ENCODE data around the gene CTNNBIP1.

The CTNNBIP1 gene

DNA sequence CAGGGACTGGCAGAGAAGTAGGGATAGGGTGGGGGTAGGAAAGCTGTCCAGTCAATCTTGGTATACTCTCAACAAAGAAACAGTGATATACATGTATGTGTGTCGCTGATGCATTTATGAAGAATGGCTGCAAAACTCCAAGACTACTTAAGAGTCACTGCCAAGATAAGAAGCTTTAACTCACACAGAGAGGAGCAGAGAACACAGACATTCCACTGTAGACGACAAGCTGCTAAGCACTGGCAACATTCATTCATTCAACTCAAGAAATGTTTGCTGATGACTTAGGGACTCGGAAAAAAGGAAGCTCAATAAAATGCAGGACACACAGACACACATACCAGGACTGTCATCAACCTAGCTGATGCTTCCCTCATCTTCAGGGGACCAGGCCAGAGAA lies 5.5 kb downstream of the CTNNBIP1 start:
- no peak for DNase-seq (ENCODE audit: low read depth in 2 of 2)

DNA sequence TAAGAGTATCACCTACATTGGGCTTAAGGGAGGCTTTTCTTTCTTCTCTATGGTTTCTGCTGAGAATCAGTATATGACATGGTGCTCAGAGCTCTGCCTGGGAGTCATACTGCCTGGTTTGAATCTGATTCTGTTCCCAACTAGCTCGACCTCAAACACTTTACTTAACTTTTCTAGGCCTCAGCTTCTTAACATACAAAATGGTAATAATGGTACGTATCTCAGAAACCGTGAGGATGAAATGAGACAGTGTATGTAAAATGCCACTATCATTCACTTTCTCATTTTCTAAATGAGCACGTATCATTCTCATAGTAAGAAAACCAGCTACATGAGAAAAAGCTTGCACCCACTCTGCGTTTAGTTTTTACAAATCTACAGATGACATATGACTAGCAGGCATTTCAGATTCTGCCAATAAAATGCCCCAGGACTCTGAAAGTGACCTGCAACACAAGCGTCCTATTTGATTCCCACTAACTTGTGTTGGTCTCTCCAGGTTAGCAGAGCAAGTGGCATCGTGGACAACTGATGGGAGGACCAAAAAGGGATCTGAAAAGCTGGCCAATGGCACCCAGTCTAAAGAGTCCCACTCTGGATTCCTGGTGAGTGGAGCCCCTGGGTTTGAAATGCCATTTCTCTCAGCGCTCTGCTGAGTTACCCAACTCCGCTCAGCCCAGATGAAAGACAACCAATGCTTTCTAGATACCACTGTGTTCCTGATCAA lies 6.1 kb downstream of the CTNNBIP1 start:
- no peak for DNase-seq (ENCODE audit: low read depth in 2 of 2)

DNA sequence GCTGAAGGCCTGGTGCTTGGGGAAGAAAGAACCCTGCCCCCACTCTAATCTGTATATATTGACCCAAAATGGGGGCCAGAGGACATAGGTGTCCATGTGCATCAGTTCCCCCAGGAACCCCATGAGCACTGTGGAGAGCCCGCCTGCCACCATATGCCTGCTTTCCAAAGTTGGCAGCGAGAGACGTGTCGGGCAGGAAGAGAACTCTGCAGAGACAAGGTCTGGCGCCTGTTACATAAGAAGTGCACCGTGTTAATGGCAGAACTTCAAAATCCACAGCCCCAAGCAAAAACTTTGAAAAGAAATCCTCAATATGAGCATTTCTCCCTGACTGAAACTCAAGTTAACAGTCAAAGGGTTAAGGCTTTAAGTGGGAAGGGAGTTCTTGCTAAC lies 8.0 kb downstream of the CTNNBIP1 start:
- DNase-seq (ENCODE audit: low read depth in 2 of 2), result no peak

DNA sequence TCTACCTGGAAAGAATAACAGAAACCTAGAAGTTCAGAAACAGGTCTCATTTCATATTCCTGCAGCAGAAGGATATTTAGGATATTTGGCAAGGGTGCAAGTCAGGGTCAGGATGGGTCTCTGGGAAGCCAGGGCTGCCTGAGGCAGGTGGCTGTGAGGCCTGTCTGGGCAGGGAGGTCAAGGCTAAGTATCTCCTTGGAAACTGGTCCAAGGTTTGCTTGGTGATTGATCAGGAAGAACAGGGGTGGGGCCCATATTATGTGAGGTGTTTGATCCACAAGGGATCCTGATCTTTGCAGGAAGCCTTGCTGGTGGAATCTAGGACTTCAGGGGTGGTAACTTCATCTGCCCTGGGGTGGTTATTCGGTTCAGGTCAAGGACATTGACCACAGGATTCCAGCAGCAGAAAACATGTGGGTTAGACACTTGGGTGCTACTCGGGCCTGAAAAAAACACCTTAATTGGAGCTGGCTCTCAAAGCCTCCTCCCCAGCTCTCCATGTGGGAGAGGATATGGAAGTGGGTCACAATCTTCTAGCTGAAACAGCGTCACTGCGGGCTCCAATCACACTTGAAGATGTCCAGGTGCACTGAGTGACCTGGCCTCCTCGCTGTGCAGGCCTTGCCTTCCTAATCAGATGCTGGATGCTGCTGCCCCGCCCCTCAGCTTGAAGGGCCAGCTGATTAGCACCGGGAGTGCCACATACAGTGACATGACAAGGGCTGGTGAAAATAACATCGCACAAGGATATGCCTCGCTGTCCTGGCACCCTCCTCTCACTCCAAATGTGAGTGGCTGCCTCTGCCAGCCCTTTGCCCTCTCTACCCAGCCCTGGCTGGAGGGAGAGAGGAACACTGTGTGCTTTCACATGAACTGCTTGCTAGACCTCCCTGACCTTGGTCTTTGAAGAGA lies 8.7 kb downstream of the CTNNBIP1 start:
- no peak for DNase-seq (ENCODE audit: low read depth in 2 of 2)

DNA sequence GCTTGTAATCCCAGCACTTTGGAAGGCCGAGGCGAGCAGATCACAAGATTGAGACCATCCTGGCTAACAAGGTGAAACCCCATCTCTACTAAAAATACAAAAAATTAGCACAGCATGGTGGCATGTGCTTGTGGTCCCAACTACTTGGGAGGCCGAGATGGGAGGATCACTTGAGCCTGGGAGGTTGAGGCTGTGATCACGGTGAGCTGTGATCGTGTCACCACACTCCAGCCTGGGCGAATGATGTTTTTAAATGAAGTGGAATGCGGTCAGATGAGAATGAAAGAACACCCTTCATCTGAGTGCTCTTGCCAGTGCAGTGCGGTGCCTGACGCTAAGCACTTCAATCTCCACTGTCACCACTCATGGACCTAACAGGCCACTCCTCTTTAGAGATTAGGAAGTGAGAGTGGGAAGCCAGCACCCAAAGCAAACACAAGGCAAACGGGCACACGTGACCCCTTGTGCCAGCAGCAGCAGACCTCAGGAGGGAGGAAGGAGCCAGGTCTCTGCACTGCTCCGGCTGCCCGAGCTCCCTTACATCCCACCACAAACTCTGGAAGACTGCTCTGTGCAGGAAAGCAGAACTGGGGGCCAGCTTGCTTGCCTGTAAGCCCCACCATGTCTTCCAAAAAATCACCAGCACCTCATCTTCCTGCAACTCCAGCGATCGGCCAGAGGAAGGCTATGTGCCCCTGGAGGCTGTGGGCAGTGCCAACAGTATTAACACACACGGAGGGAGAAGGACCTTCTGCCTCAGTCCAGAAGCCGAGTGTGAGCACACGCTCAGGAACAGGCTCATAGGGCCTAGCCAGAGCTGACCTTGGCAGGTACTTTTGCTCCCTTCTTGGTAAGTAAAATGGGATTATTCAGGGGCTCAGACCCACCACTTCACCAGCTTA lies 9.7 kb downstream of the CTNNBIP1 start:
- no peak for DNase-seq (ENCODE audit: low read depth in 2 of 2)

DNA sequence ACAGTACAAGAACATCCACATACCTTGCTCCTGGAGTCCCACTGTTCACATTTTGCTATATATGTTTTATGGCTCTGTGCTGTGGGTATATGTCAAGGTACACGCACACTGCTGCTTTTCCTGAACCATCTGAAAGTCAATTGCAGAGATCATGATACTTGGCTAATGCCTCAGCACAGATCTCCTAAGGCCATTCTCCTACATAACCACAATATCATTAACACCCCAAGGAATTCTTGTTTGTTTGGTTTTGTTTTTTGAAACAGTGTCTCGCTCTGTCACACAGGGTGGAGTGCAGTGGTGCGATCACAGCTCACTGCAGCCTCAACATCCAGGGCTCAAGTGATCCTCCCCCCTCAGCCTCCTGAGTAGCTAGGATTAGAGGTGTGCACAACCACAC lies 16.0 kb downstream of the CTNNBIP1 start:
- DNase-seq (ENCODE audit: low read depth in 2 of 2), result no peak

DNA sequence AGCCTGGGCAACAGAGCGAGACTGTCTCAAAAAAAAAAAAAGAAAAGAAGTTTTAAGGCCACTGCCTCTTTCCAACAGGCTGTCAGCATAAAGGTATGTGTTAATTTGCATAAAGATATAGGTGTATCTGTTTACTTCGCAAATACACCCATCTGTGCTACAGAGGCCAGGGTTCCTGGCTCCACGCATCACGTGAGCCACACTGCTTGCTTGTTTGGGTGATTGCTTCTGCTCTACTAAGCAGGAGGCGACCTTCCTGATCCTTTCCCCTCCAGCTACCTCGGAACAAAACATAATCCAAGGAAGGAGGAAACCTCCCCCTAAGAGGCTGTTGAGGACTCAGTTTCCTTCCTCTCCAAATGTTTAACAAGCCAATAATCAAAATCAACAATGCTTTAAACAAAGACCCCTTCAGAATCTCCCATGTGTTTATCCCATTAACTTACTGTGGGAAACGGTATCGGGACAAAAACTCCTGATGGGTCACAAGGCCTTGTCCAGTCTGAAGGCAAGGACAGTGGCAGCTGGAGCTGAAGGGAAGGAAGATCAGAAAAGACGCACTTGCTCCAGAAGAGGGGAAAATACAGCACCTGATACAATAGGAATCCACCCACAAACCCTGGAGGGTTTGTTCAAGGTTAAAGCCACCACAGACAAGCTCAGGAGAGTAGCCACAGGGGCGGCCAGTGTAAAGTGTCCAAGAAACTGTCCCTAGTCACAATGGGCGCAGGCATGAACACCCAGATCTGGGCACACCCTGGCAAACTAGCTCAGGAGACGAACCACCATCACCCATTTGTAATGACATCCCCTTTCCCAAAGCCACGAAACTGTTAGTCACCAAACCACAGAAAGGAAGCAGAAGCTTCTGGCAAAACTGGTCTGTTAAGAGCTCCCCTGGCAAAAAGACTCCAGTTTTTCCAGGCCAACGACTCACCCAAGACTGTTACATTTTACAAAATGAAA lies 17.2 kb downstream of the CTNNBIP1 start:
- DNase-seq (ENCODE audit: low read depth in 2 of 2), result no peak

DNA sequence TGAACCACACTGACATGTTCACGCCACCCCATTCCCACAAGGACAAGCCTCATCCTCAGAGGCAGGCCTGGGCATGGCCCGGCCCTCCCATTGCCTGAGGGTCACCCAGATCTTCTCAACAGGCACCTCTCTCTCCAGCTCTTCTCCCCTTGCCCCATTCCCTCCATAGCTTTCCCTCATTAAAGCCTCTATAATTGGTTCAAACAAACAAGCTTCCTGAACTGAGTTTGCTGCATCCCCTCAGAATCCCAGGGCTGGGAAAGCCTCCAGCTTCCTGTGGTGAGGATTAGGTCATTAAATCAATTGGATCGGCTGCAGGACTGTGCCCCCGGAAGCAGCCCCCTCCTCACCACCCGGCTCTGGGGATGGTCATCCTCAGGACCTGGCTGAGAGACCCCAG lies 18.9 kb downstream of the CTNNBIP1 start:
- DNase-seq (ENCODE audit: low read depth in 2 of 2), result no peak

DNA sequence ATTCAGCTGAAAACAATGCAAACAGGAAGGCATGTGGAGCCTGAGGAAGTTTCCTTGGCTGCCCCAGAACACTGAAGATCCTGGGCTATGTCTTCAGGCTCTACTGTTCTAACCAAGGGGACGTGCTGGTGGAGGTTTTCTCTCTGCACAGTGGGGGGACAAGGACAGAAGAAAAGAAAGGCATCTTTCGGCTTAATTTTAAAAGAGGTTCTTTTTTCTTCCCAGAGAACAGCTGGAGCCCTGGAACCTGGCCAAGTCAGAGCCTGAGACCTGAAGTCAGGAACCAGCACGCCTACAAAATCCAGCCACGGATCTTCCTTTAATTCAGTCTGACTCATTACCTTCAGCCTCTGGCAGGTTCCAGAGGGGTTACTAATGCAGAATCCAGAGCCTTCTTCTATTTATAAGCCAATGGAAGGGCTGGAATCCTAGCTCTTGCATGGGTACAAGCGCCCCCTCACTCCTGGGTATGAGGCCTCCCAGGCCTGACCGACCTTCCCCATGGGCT lies 19.8 kb downstream of the CTNNBIP1 start:
- no peak for DNase-seq (ENCODE audit: low read depth in 2 of 2)

DNA sequence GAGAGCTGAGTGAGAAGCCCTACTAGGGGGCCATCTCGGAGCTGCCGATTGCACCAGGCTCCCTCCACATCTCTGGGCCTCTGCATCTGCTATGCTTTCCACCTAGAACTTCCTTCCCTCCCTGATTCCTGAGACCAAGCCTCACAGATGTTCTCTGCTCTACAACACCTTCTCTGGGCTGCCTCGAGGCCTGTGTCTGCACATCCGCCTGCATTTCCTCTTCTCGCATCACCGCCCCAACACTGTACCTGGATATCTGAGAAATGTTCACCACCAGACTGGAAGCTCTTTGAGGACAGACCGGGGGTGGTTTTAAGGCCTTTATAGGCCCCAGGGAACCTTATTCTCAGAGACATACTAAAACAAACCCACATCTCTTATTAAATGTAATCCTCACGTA lies 20.7 kb downstream of the CTNNBIP1 start:
- no peak for DNase-seq (ENCODE audit: low read depth in 2 of 2)

DNA sequence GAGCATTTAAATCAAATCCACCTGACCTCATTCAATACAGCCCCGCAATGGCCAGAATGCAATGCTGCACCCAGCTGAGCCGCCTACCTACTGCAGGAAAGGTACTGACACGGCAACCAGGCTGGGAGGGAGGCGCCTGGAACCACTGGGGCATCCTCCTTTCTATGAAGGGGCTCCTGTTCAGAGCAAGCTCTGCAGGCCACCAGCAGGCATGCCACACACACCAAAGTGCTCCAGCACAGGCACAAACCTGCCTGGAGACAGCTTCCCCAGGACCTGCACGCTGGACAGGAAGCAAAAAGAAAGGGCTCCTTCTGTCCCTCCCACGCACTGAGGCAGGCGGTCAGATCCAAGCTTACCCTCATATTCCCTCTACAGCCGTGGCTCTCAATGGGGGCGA lies 21.2 kb downstream of the CTNNBIP1 start:
- no peak for DNase-seq (ENCODE audit: low read depth in 2 of 2)

DNA sequence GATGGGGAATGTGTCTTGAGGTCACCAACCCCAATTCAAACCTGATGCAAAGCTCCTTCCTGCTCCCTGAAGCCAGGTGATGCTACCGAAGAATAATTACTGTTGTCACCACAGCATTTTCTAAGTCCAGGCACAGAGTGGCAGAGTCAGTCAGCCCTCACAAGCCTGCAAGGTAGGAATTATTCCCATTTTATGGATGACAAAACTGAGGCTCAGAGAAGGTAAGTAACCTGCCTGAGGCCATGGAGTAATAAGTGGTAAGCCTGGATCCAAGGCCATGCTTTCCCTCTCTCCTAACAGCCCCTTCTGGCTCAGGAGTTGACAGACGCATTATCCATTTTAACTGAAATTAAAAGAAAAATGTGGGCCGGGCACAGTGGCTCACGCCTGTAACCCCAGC lies 23.0 kb downstream of the CTNNBIP1 start:
- DNase-seq (ENCODE audit: low read depth in 2 of 2), result no peak

DNA sequence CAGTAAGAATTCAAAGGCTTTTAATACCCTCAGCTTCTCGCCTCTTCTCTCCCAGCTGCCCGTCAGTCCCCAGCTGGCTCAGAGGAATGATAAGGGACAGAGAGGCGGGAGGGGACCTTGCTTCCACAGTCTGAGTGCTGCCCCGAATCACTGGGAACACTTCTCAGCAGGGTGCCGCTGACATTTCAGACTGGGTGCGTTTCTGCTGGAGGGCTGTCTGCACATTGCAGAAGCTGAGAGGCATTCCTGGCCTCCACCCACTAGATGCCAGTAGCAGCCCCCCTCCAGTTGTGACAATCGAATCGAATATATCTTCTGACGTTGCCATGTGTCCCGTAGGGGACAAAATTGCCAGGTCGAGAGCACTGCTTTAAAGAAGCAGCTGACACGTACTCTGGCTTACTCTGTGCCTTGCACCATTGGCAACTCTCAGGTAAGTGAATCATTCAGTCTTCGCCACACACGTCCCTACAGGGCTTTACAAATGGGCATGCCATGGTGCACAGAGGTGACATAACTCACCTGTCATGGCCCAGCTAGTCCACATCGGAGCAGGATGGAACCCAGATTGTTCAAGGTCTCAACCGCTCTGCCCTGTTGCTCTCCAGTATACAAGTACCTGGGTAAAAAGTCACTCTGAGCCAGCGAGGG lies 23.9 kb downstream of the CTNNBIP1 start:
- no peak for DNase-seq (ENCODE audit: low read depth in 2 of 2)

DNA sequence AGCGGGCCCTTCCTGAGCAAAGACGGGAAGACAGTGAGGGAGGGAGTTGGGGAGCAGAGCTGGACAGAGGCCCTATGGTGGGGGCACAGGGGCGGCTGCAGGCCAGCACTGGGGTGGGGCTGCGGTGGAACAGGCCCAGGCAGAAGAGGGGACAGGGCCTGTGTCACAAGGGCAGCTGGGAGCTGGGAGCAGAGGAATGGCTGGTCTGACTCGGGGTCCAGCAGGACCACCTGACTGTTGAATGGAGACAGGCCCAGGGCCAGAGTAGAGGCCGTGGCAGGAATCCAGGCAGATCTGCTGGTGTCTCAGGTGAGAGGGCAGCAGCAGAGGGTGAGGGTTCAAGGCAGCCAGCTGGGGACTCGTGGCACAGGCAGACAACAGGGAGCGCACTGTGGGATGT lies 25.3 kb downstream of the CTNNBIP1 start:
- DNase-seq (ENCODE audit: low read depth in 2 of 2), result no peak

DNA sequence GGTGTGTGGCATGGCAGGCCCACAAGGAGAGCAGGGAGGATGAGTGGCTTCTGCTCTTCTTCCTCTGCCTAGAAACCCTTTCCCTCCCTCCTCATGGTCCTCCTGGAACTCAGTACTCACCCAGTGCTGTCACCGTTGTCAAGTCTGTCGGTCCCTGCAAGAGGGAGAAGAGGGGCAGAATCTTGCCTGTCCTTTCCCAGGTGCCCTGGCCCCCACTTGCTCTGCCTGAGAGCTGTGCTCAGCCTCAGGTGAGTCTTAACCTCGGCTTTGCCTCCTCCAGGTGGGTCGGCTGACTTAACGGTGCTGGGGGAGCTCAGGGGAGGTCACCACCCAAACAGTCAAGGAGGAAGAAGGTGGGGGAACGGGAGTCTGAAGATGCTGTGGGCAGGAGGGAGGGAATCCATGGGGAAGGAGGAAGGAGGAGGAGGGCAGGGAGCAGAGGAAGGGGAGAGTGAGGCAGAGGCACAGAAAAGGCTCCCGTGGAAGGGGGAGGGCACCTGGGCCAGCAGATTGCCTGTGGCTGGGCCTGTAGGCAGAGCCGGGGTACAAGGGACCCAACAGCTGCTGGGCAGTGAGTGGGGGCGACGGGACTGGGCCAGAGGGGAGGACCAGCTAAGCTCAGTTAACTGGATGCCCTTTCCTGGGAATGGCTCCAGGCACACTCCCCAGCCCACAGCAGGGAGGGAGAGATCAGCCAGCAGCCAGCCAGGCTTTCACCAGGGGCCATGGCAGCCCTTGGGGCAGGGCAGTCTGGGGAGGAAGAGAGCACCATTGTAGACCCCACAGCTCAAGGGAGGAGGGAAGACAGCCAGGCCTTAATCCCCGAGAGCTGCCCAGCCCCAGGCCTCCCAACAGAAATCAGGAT lies 26.3 kb downstream of the CTNNBIP1 start:
- no peak for DNase-seq (ENCODE audit: low read depth in 2 of 2)

DNA sequence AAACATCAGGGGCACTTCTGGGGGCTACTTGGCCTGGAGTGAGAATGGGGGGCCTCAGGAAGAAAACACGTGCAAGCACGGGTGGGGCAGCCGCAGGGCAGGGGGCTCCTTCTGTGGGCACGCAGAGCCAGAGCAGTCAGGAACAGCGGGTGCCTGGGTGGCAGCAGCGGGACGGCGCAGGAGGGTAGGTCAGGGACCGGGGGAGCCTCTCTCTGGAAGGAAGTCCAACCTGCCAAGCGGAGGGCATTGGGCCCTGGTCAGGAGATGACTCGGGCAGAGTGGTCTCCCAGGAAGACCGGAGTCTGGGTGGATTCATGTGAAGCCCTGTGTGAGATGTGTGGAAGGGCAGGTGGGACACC lies 27.1 kb downstream of the CTNNBIP1 start:
- DNase-seq (ENCODE audit: low read depth in 2 of 2), result no peak

DNA sequence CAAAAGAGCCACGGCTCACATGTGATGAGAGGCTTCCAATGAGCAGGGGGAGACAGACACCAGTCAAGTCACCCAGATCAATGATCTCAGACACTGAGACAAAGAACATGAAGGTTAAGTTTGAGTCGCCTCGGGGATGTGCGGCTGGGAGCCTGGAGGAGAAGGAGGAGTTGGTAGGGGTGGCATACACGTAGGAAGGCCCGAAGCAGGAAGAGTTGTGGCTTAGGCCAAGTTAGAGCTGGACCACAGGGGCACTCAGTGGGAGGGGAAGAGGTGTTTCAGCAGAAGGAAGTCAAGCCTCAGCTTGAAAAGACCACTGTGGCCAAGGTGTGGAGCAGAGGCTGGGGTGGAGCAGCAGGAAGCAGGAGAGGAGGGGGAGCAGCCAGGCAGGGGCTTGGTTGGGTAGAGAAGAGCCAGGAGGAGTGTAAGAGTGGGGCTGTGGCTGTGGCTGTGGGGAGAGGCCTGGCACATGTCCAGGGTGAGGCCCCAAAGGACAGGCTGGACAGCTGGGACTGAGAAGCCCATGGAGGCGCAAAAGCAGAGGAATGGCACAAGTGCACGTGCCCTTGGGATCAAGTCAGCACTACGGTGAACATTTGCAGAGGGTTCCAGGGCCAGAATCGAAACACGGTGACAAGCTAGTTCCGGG lies 27.6 kb downstream of the CTNNBIP1 start:
- no peak for DNase-seq (ENCODE audit: low read depth in 2 of 2)

DNA sequence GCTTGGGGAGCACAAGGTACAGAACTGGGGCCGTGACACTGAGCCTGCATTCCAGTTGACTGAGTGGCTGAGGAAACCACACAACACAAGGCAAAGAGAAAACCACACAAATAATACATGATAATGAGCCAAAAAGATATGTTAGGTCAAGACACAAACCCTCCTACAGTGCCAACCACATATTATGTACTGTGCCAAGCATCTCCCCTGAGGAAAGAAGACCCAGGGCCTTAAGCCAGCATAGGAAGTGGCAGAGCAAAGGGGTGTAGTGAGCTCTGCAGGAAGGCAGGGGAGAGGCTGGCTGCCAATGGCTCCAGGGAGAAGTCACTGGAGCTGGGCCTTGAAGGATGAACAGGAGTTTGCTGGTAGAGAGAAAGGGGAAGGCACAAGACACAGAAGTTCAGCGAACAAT lies 28.2 kb downstream of the CTNNBIP1 start:
- no peak for DNase-seq (ENCODE audit: low read depth in 2 of 2)

DNA sequence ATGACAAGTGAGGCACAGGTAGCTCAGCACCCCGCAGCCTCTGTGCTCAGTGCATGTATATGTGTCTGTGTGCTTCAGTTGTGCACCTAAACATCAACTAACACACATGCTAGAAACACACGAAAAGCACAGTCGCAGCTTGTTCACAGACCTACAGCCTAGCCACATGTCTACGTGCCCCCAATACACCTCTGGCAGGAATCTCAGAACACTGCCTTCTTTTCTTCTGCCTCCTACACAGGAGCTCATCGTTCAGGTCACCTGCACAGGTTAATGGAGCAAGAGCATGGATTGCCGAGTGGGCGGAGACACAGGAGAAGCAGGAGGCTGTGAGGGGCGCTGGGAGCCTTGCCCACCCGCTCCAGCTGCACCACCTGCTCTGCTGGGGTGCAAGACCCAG lies 31.7 kb downstream of the CTNNBIP1 start:
- no peak for DNase-seq (ENCODE audit: low read depth in 2 of 2)

Data from activated CD8-positive, alpha-beta memory T cell treated with anti-CD3 and anti-CD28 coated beads for 4 hours (primary cell).